WTC11 (cell line): ENCODE data around the gene F2RL2. TPM values are rescaled to one million over a fixed set of nuclear protein-coding genes. Genes with fewer than 3 reads are reported as not detected.

Experiments
- ATAC-seq: fragments of 200-7000 bp; cut with Tn5 transposase; 2 replicates; pipeline ENCODE4 v1.10.0; 2021; ENCODE audit warnings: mild to moderate bottlenecking, moderate library complexity
- CTCF ChIA-PET: fragments of 300-600 bp; sonication (Branson Sonifier 250); formaldehyde crosslinking; loops from one replicate; lab custom pipeline; 2021; ENCODE audit warnings: antibody characterized with exemption; lab: Charles Lee
- POLR2A ChIA-PET: fragments of 350-600 bp; sonication (Branson Sonifier 250); formaldehyde crosslinking; loops from one replicate; lab custom pipeline; 2021; ENCODE audit warnings: antibody characterized with exemption; lab: Charles Lee
- DNase-seq: peaks from one replicate; pipeline ENCODE4 v3.0.0; 2021; ENCODE audit warnings: low spot score
- H3K27ac Mint-ChIP-seq: 2 replicates; pipeline ENCODE4 v1.8.0; 2021; ENCODE audit warnings: mixed read lengths
- H3K27me3 Mint-ChIP-seq: 2 replicates; pipeline ENCODE4 v1.8.0; 2021; ENCODE audit warnings: low read depth, mild to moderate bottlenecking, moderate library complexity, mixed read lengths
- H3K36me3 Mint-ChIP-seq: 2 replicates; pipeline ENCODE4 v1.8.0; 2021; ENCODE audit warnings: mixed read lengths
- H3K4me1 Mint-ChIP-seq: 2 replicates; pipeline ENCODE4 v1.8.0; 2022; ENCODE audit warnings: mixed read lengths
- H3K4me3 Mint-ChIP-seq: 2 replicates; pipeline ENCODE4 v1.8.0; 2021; ENCODE audit warnings: mild to moderate bottlenecking, moderate library complexity, mixed read lengths
- H3K9me3 Mint-ChIP-seq: 2 replicates; pipeline ENCODE4 v1.8.0; 2021; ENCODE audit warnings: mixed read lengths
- AR ChIP-seq: fragments of 250-450 bp; sonication (Bioruptor Pico); IDR thresholded peaks from 2 replicates; pipeline ENCODE4 v1.9.0; 2021; ENCODE audit warnings: mild to moderate bottlenecking
- ESRRA ChIP-seq: sonication (generic); formaldehyde crosslinking; IDR thresholded peaks from 2 replicates; pipeline ENCODE4 v1.8.1; 2022; ENCODE audit warnings: mild to moderate bottlenecking, missing genetic modification reagents, borderline replicate concordance
- ETV6 ChIP-seq: sonication (generic); formaldehyde crosslinking; IDR thresholded peaks from 2 replicates; pipeline ENCODE4 v1.8.1; 2022; ENCODE audit warnings: mild to moderate bottlenecking, missing genetic modification reagents
- FOXK1 ChIP-seq: sonication (generic); formaldehyde crosslinking; IDR thresholded peaks from 2 replicates; pipeline ENCODE4 v1.8.0; 2022; ENCODE audit warnings: mild to moderate bottlenecking, moderate library complexity, missing genetic modification reagents
- FOXP1 ChIP-seq: sonication (generic); formaldehyde crosslinking; IDR thresholded peaks from 2 replicates; pipeline ENCODE4 v1.8.0; 2022; ENCODE audit warnings: missing genetic modification reagents, mild to moderate bottlenecking, moderate library complexity, borderline replicate concordance
- MLX ChIP-seq: sonication (generic); formaldehyde crosslinking; IDR thresholded peaks from 2 replicates; pipeline ENCODE4 v1.8.1; 2023; ENCODE audit warnings: mild to moderate bottlenecking, missing genetic modification reagents, moderate library complexity
- NFE2L1 ChIP-seq: sonication (generic); formaldehyde crosslinking; IDR thresholded peaks from 2 replicates; pipeline ENCODE4 v1.8.1; 2023; ENCODE audit warnings: missing genetic modification reagents
- NFYB ChIP-seq: sonication (generic); formaldehyde crosslinking; conservative IDR thresholded peaks from 2 replicates; pipeline ENCODE4 v1.8.0; 2022; ENCODE audit warnings: low read depth, missing genetic modification reagents
- RORB ChIP-seq: fragments of 250-450 bp; sonication (Bioruptor Pico); IDR thresholded peaks from 2 replicates; pipeline ENCODE4 v1.9.0; 2021; ENCODE audit warnings: mild to moderate bottlenecking
- SMAD4 ChIP-seq: sonication (generic); formaldehyde crosslinking; IDR thresholded peaks from 2 replicates; pipeline ENCODE4 v1.8.0; 2022; ENCODE audit warnings: mild to moderate bottlenecking, missing genetic modification reagents
- TP53 ChIP-seq: sonication (generic); formaldehyde crosslinking; IDR thresholded peaks from 2 replicates; pipeline ENCODE4 v1.8.1; 2023; ENCODE audit warnings: mild to moderate bottlenecking, missing genetic modification reagents
- ZNF219 ChIP-seq: sonication (generic); formaldehyde crosslinking; IDR thresholded peaks from 2 replicates; pipeline ENCODE4 v1.8.0; 2023; ENCODE audit warnings: missing genetic modification reagents, mild to moderate bottlenecking, borderline replicate concordance
- ZNF263 ChIP-seq: sonication (generic); formaldehyde crosslinking; IDR thresholded peaks from 2 replicates; pipeline ENCODE4 v1.8.1; 2022; ENCODE audit warnings: low read depth, mild to moderate bottlenecking, moderate library complexity, missing genetic modification reagents
- ZNF416 ChIP-seq: fragments of 250-450 bp; sonication (Bioruptor Pico); IDR thresholded peaks from 2 replicates; pipeline ENCODE4 v1.9.0; 2021; ENCODE audit warnings: mild to moderate bottlenecking, inconsistent platforms
- ZNF532 ChIP-seq: fragments of 250-450 bp; sonication (Bioruptor Pico); IDR thresholded peaks from 2 replicates; pipeline ENCODE4 v1.9.0; 2021; ENCODE audit warnings: mild to moderate bottlenecking, borderline replicate concordance
- total RNA-seq: library from RNA; stranded (reverse); gene quantifications from 3 replicates; pipeline ENCODE4 v1.2.3, GENCODE V29; 2021
- TF ChIP-seq, protein P1 (sequence below): sonication (generic); formaldehyde crosslinking; IDR thresholded peaks from 2 replicates; pipeline ENCODE4 v1.8.0; 2023; ENCODE audit warnings: missing genetic modification reagents, mild to moderate bottlenecking, borderline replicate concordance
- TF ChIP-seq, protein P2 (sequence below): sonication (generic); formaldehyde crosslinking; IDR thresholded peaks from 2 replicates; pipeline ENCODE4 v1.8.1; 2023; ENCODE audit warnings: mild to moderate bottlenecking, missing genetic modification reagents, moderate library complexity

Gene F2RL2
- total RNA-seq, 1 experiment from 2014 or later = not detected

DNA sequence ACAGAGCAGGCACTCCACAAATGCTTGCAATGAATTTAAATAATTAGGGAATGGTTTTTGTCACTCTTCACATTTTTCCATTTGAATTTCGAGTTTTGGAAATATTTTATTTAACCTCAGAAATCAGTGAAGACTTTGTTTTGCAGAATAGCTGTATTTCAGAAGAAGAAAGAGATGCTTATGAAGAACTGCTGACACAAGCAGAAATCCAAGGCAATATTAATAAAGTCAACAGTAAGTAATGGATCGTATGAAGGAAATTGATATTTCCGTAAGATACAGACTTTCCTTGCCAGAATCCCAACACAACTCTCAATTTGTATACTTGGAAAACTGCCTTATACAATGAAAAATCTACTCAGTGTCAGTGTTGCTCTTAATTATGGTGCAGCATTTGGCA lies 30.5 kb downstream of the F2RL2 start:
- Mint-ChIP-seq H3K27me3 (no peaks in the 10 kb centered on the region), H3K4me1 (peaks cover 12% of the 10 kb centered on the region), H3K27ac (no peak overlapping the region), H3K9me3 (no peaks in the 10 kb centered on the region)
- CTCF ChIA-PET = no interaction called here
- DNase-seq = no peak
- TF ChIP-seq ZNF263 (CRISPR knock-in tag) (no peak), MLX (no peak), ZNF416 (no peak), FOXK1 (CRISPR knock-in tag) (no peak), ETV6 (CRISPR knock-in tag) (no peak), NFYB (no peak), SMAD4 (CRISPR knock-in tag) (no peak), TP53 (CRISPR knock-in tag) (no peak), ZNF219 (CRISPR knock-in tag) (no peak), ESRRA (CRISPR knock-in tag) (no peak), FOXP1 (no peak), AR (CRISPR knock-in tag) (no peak), ZNF532 (CRISPR knock-in tag) (no peak), RORB (no peak), NFE2L1 (CRISPR knock-in tag) (no peak)
- TF ChIP-seq, protein P1, sequence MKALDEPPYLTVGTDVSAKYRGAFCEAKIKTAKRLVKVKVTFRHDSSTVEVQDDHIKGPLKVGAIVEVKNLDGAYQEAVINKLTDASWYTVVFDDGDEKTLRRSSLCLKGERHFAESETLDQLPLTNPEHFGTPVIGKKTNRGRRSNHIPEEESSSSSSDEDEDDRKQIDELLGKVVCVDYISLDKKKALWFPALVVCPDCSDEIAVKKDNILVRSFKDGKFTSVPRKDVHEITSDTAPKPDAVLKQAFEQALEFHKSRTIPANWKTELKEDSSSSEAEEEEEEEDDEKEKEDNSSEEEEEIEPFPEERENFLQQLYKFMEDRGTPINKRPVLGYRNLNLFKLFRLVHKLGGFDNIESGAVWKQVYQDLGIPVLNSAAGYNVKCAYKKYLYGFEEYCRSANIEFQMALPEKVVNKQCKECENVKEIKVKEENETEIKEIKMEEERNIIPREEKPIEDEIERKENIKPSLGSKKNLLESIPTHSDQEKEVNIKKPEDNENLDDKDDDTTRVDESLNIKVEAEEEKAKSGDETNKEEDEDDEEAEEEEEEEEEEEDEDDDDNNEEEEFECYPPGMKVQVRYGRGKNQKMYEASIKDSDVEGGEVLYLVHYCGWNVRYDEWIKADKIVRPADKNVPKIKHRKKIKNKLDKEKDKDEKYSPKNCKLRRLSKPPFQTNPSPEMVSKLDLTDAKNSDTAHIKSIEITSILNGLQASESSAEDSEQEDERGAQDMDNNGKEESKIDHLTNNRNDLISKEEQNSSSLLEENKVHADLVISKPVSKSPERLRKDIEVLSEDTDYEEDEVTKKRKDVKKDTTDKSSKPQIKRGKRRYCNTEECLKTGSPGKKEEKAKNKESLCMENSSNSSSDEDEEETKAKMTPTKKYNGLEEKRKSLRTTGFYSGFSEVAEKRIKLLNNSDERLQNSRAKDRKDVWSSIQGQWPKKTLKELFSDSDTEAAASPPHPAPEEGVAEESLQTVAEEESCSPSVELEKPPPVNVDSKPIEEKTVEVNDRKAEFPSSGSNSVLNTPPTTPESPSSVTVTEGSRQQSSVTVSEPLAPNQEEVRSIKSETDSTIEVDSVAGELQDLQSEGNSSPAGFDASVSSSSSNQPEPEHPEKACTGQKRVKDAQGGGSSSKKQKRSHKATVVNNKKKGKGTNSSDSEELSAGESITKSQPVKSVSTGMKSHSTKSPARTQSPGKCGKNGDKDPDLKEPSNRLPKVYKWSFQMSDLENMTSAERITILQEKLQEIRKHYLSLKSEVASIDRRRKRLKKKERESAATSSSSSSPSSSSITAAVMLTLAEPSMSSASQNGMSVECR (CRISPR knock-in tag) = no peak
- TF ChIP-seq, protein P2, sequence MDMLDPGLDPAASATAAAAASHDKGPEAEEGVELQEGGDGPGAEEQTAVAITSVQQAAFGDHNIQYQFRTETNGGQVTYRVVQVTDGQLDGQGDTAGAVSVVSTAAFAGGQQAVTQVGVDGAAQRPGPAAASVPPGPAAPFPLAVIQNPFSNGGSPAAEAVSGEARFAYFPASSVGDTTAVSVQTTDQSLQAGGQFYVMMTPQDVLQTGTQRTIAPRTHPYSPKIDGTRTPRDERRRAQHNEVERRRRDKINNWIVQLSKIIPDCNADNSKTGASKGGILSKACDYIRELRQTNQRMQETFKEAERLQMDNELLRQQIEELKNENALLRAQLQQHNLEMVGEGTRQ (CRISPR knock-in tag) = no peak
- TF ChIP-seq, all 79 proteins: peak for 0
- no peak for ATAC-seq
- Mint-ChIP-seq H3K36me3 (peaks cover 29% of the 10 kb centered on the region), H3K4me3 (no peak overlapping the region)
- POLR2A ChIA-PET = no interaction called here
